GM12878 (cell line): Measurements from ENCODE around the gene ARCN1.

Experiments
- BRCA1 ChIP-seq: IDR thresholded peaks from 2 replicates; pipeline ENCODE4 v1.6.1; 2011; ENCODE audit warnings: low read depth, low read length, improper control_type of control experiment
- CEBPB ChIP-seq, 2 experiments: fragments of 150-350 bp in 1 of 2; IDR thresholded peaks; 2 replicates each; pipeline ENCODE4 v1.6.1; 2012 to 2014; ENCODE audit warnings: low read depth in 2 of 2, low read length in 2 of 2, borderline replicate concordance in 1 of 2, inconsistent platforms in 1 of 2
- TF ChIP-seq, protein P1 (sequence below), 3 experiments: IDR thresholded peaks in 2 of 3; conservative IDR thresholded peaks in 1 of 3; 2 replicates each; pipeline ENCODE4 v1.5.1; 2011; ENCODE audit warnings: low read depth in 3 of 3, low read length in 3 of 3, mild to moderate bottlenecking in 3 of 3, control low read depth in 2 of 3, moderate library complexity in 2 of 3, inconsistent platforms in 1 of 3, mixed read lengths in 1 of 3; ENCODE audit not compliant: control insufficient read depth in 2 of 3, insufficient read depth in 1 of 3; ENCODE audit errors: extremely low read depth in 1 of 3
- TF ChIP-seq, protein P2 (sequence below): IDR thresholded peaks from 2 replicates; pipeline ENCODE4 v1.6.1; 2012; ENCODE audit warnings: mild to moderate bottlenecking, low read depth, low read length

DNA sequence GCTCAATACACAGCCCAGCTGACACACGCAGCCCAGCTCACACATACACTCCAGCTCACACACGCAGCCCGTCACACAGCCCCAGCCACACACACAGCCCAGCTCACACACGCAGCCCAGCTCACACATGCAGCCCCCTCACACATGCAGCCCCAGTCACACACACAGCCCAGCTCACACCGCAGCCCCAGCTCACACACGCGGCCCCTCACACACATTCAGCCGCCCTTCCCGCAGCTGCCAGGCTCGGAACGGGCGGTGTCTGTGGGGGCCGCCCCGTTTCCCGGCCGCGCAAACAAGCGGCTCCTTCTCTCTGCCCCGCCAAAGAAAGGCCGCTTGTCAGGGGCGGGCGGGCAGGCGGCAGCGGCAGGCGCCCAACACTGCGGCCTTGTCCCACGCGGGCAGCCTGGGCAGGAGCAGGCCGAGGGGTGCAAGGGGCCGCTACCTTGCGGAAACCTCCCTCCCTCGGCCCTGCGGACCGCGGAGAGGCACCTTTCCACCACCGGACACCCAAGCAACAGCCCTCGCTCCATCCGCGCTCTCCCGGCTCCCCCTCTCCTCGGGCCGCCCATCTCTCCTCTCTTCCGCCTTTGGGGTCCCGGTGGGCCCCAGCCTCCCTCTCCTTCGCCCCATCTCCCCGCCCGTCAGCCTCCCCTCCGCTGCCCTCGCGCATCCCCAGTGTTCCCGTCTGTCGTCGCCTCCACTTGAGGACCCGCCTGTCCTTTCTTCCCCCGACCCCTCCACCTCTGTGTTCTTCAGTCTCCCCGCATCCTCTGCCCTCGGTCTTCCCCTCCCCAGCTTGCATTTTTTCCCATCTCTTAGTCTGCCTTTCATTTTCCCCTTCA, 37.4 kb downstream of the ARCN1 start:
- TF ChIP-seq BRCA1: no peak
- TF ChIP-seq, protein P1, sequence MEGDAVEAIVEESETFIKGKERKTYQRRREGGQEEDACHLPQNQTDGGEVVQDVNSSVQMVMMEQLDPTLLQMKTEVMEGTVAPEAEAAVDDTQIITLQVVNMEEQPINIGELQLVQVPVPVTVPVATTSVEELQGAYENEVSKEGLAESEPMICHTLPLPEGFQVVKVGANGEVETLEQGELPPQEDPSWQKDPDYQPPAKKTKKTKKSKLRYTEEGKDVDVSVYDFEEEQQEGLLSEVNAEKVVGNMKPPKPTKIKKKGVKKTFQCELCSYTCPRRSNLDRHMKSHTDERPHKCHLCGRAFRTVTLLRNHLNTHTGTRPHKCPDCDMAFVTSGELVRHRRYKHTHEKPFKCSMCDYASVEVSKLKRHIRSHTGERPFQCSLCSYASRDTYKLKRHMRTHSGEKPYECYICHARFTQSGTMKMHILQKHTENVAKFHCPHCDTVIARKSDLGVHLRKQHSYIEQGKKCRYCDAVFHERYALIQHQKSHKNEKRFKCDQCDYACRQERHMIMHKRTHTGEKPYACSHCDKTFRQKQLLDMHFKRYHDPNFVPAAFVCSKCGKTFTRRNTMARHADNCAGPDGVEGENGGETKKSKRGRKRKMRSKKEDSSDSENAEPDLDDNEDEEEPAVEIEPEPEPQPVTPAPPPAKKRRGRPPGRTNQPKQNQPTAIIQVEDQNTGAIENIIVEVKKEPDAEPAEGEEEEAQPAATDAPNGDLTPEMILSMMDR (IDR thresholded peaks at IDR 0.05 in 2 of 3, conservative IDR thresholded peaks at IDR 0.05 in 1 of 3; ENCODE audit: control insufficient read depth in 2 of 3, extremely low read depth in 1 of 3, insufficient read depth in 1 of 3, low read depth in 3 of 3, low read length in 3 of 3): no peak
- TF ChIP-seq CEBPB (IDR thresholded peaks at IDR 0.05; ENCODE audit: borderline replicate concordance in 1 of 2, low read depth in 2 of 2, low read length in 2 of 2): no peak
- TF ChIP-seq, protein P2, sequence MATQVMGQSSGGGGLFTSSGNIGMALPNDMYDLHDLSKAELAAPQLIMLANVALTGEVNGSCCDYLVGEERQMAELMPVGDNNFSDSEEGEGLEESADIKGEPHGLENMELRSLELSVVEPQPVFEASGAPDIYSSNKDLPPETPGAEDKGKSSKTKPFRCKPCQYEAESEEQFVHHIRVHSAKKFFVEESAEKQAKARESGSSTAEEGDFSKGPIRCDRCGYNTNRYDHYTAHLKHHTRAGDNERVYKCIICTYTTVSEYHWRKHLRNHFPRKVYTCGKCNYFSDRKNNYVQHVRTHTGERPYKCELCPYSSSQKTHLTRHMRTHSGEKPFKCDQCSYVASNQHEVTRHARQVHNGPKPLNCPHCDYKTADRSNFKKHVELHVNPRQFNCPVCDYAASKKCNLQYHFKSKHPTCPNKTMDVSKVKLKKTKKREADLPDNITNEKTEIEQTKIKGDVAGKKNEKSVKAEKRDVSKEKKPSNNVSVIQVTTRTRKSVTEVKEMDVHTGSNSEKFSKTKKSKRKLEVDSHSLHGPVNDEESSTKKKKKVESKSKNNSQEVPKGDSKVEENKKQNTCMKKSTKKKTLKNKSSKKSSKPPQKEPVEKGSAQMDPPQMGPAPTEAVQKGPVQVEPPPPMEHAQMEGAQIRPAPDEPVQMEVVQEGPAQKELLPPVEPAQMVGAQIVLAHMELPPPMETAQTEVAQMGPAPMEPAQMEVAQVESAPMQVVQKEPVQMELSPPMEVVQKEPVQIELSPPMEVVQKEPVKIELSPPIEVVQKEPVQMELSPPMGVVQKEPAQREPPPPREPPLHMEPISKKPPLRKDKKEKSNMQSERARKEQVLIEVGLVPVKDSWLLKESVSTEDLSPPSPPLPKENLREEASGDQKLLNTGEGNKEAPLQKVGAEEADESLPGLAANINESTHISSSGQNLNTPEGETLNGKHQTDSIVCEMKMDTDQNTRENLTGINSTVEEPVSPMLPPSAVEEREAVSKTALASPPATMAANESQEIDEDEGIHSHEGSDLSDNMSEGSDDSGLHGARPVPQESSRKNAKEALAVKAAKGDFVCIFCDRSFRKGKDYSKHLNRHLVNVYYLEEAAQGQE: no peak
